ENCODE measurements around the gene ENHO. TPM values are rescaled to one million over a fixed set of nuclear protein-coding genes. Genes with fewer than 3 reads are reported as not detected.

Gene ENHO
- total and polyA plus RNA-seq, 4 donors: 32.7 to 219 (median 128) TPM

GRCh38 chr9:34479431-34479866 is 43.3 kb downstream of the ENHO start:
- H3K27me3 ChIP-seq (ENCODE audit: control insufficient read depth, insufficient read depth, low read length): no peaks in the 10 kb centered on the region
- no peak overlapping the region for H3K27ac ChIP-seq (ENCODE audit: low read depth, low read length)
- no peak overlapping the region for H3K4me3 ChIP-seq (ENCODE audit: low read depth, low read length)
- 0% methylated on average over 1 of the region's 5 CpGs for WGBS (ENCODE audit: insufficient coverage)
- no peaks in the 10 kb centered on the region for H3K36me3 ChIP-seq (ENCODE audit: control insufficient read depth, insufficient read depth, low read length)
- H3K9me3 ChIP-seq (ENCODE audit: control insufficient read depth, insufficient read depth, low read length): no peaks in the 10 kb centered on the region
- DNase-seq (ENCODE audit: low read depth in 4 of 6, low spot score in 6 of 6): peak in 2 of 6 donors; percentile 65 to 68
- peaks cover 3% of the 10 kb centered on the region for H3K4me1 ChIP-seq (ENCODE audit: control insufficient read depth, insufficient read depth, low read length)

- H3K27me3 ChIP-seq (ENCODE audit: control insufficient read depth, insufficient read depth, low read length): no peaks in the 10 kb centered on the region
- H3K27ac ChIP-seq (ENCODE audit: low read depth, low read length): no peak overlapping the region
- H3K9me3 ChIP-seq (ENCODE audit: control insufficient read depth, insufficient read depth, low read length): no peaks in the 10 kb centered on the region
- no CpG with 5 or more reads among the region's 1 CpG for WGBS (ENCODE audit: insufficient coverage)
- peaks cover 3% of the 10 kb centered on the region for H3K4me1 ChIP-seq (ENCODE audit: control insufficient read depth, insufficient read depth, low read length)
- no peaks in the 10 kb centered on the region for H3K36me3 ChIP-seq (ENCODE audit: control insufficient read depth, insufficient read depth, low read length)
- no peak overlapping the region for H3K4me3 ChIP-seq (ENCODE audit: low read depth, low read length)
- DNase-seq (ENCODE audit: low read depth in 4 of 6, low spot score in 6 of 6): no peak
These were observed 45.2 kb downstream of the ENHO start for GRCh38 chr9:34477541-34477940.

- H3K27ac ChIP-seq (ENCODE audit: low read depth, low read length): no peak overlapping the region
- H3K27me3 ChIP-seq (ENCODE audit: control insufficient read depth, insufficient read depth, low read length): no peaks in the 10 kb centered on the region
- H3K36me3 ChIP-seq (ENCODE audit: control insufficient read depth, insufficient read depth, low read length): no peaks in the 10 kb centered on the region
- DNase-seq (ENCODE audit: low read depth in 4 of 6, low spot score in 6 of 6): peak in 1 of 6 donors; percentile 58
- H3K4me1 ChIP-seq (ENCODE audit: control insufficient read depth, insufficient read depth, low read length): peaks cover 3% of the 10 kb centered on the region
- no peaks in the 10 kb centered on the region for H3K9me3 ChIP-seq (ENCODE audit: control insufficient read depth, insufficient read depth, low read length)
- H3K4me3 ChIP-seq (ENCODE audit: low read depth, low read length): no peak overlapping the region
- WGBS (ENCODE audit: insufficient coverage): 70% methylated on average over 3 of the region's 3 CpGs
These were observed 47.7 kb downstream of the ENHO start for GRCh38 chr9:34475097-34475496.

Small RNA genes within 50 kb of the gene (small RNA-seq; reads per million reads assigned to genes)
- gene RN7SKP24 (ENCODE audit: low replicate concordance): not detected

Other genes starting within 250 kb of the ENHO start
- 1 to 10 TPM; 2.8 to 5.3 TPM for gene KIF24, start 193.7 kb downstream of the ENHO start, total RNA-seq
- 1 to 10 TPM; 3.7 to 4.0 TPM for gene KIF24, start 193.7 kb downstream of the ENHO start, polyA plus RNA-seq (ENCODE audit: insufficient read length in 2 of 2)
- 10 to 100 TPM; 22.2 to 25.3 TPM for gene NUDT2, start 193.4 kb downstream of the ENHO start, total RNA-seq
- gene NUDT2, start 193.4 kb downstream of the ENHO start, polyA plus RNA-seq (ENCODE audit: insufficient read length in 2 of 2): 10 to 100 TPM; 27.6 to 30.2 TPM
- gene MYORG, start 146.1 kb downstream of the ENHO start, total RNA-seq: 10 to 100 TPM in 1 of 2 donors, 1 to 10 TPM in 1; 8.6 to 10.4 TPM
- gene MYORG, start 146.1 kb downstream of the ENHO start, polyA plus RNA-seq (ENCODE audit: insufficient read length in 2 of 2): 10 to 100 TPM; 26.5 to 36.2 TPM
- gene FAM219A, start 64.4 kb downstream of the ENHO start, total RNA-seq: 10 to 100 TPM; 18.1 to 23.6 TPM
- 10 to 100 TPM; 78.8 to 83.9 TPM for gene FAM219A, start 64.4 kb downstream of the ENHO start, polyA plus RNA-seq (ENCODE audit: insufficient read length in 2 of 2)
- gene DNAI1, start 64.2 kb downstream of the ENHO start, total RNA-seq: 10 to 100 TPM in 1 of 2 donors, 1 to 10 TPM in 1; 3.5 to 24.8 TPM
- gene DNAI1, start 64.2 kb downstream of the ENHO start, polyA plus RNA-seq (ENCODE audit: insufficient read length in 2 of 2): 10 to 100 TPM; 10.3 to 10.5 TPM
- gene CNTFR, start 66.7 kb upstream of the ENHO start, total RNA-seq: 10 to 100 TPM in 1 of 2 donors, 1 to 10 TPM in 1; 9.6 to 16.1 TPM
- gene CNTFR, start 66.7 kb upstream of the ENHO start, polyA plus RNA-seq (ENCODE audit: insufficient read length in 2 of 2): 100 to 1,000 TPM; 109 to 110 TPM
- 10 to 100 TPM; 10.4 to 29.4 TPM for gene RPP25L, start 89.1 kb upstream of the ENHO start, total RNA-seq
- gene RPP25L, start 89.1 kb upstream of the ENHO start, polyA plus RNA-seq (ENCODE audit: insufficient read length in 2 of 2): 10 to 100 TPM; 18.0 to 18.9 TPM
- gene DCTN3, start 97.5 kb upstream of the ENHO start, total RNA-seq: 100 to 1,000 TPM in 1 of 2 donors, 10 to 100 TPM in 1; 90.9 to 119 TPM
- gene DCTN3, start 97.5 kb upstream of the ENHO start, polyA plus RNA-seq (ENCODE audit: insufficient read length in 2 of 2): 100 to 1,000 TPM; 179 to 190 TPM
- gene ARID3C, start 106.1 kb upstream of the ENHO start, total RNA-seq: 1 to 10 TPM in 1 of 2 donors, under 1 TPM in 1; 0.33 to 1.1 TPM
- under 1 TPM; 0.60 to 0.66 TPM for gene ARID3C, start 106.1 kb upstream of the ENHO start, polyA plus RNA-seq (ENCODE audit: insufficient read length in 2 of 2)
- gene SIGMAR1, start 114.8 kb upstream of the ENHO start, total RNA-seq: 10 to 100 TPM; 27.7 to 45.5 TPM
- gene SIGMAR1, start 114.8 kb upstream of the ENHO start, polyA plus RNA-seq (ENCODE audit: insufficient read length in 2 of 2): 10 to 100 TPM; 79.5 to 82.3 TPM
- 10 to 100 TPM; 31.3 to 72.4 TPM for gene GALT, start 123.7 kb upstream of the ENHO start, total RNA-seq
- gene GALT, start 123.7 kb upstream of the ENHO start, polyA plus RNA-seq (ENCODE audit: insufficient read length in 2 of 2): 10 to 100 TPM; 52.4 to 73.4 TPM
- 10 to 100 TPM; 24.1 to 62.9 TPM for gene IL11RA, start 129.2 kb upstream of the ENHO start, total RNA-seq
- gene IL11RA, start 129.2 kb upstream of the ENHO start, polyA plus RNA-seq (ENCODE audit: insufficient read length in 2 of 2): 10 to 100 TPM; 42.2 to 69.9 TPM
- under 1 TPM in 1 of 2 donors, not detected in 1; 0.66 TPM for gene CCL27, start 139.7 kb upstream of the ENHO start, total RNA-seq
- gene CCL27, start 139.7 kb upstream of the ENHO start, polyA plus RNA-seq (ENCODE audit: insufficient read length in 2 of 2): 1 to 10 TPM; 1.0 TPM
- not detected for gene CCL19, start 168.3 kb upstream of the ENHO start, total RNA-seq
- gene CCL19, start 168.3 kb upstream of the ENHO start, polyA plus RNA-seq (ENCODE audit: insufficient read length in 2 of 2): under 1 TPM in 1 of 2 donors, not detected in 1; 0.27 TPM
- under 1 TPM in 1 of 2 donors, not detected in 1; 0.44 TPM for gene CCL21, start 187.1 kb upstream of the ENHO start, total RNA-seq
- gene CCL21, start 187.1 kb upstream of the ENHO start, polyA plus RNA-seq (ENCODE audit: insufficient read length in 2 of 2): under 1 TPM in 1 of 2 donors, not detected in 1; 0.18 TPM

All from spinal cord (tissue), 10 donors.